Astrocyte of the cerebellum (primary cell): ENCODE measurements around the gene TTLL10.

Experiments used
- DNase-seq: peaks from one replicate; pipeline ENCODE4 v3.0.0-alpha.2; 2011; ENCODE audit warnings: low read depth
- H3K4me3 ChIP-seq: 2 replicates; pipeline ENCODE4 v1.5.1; 2011; ENCODE audit warnings: mild to moderate bottlenecking, low read depth, low read length, moderate library complexity
- in situ Hi-C: cut with HindIII; loops from 2 replicates; pipeline ENCODE4 v1.10.0; 2017; ENCODE audit warnings: low sequenced_read_pairs
- TF ChIP-seq, protein P1 (sequence below): IDR thresholded peaks from 2 replicates; pipeline ENCODE4 v1.5.1; 2012; ENCODE audit warnings: low read length, low read depth, moderate library complexity, mild to moderate bottlenecking; ENCODE audit errors: missing control alignments

TTLL10 gene

DNA sequence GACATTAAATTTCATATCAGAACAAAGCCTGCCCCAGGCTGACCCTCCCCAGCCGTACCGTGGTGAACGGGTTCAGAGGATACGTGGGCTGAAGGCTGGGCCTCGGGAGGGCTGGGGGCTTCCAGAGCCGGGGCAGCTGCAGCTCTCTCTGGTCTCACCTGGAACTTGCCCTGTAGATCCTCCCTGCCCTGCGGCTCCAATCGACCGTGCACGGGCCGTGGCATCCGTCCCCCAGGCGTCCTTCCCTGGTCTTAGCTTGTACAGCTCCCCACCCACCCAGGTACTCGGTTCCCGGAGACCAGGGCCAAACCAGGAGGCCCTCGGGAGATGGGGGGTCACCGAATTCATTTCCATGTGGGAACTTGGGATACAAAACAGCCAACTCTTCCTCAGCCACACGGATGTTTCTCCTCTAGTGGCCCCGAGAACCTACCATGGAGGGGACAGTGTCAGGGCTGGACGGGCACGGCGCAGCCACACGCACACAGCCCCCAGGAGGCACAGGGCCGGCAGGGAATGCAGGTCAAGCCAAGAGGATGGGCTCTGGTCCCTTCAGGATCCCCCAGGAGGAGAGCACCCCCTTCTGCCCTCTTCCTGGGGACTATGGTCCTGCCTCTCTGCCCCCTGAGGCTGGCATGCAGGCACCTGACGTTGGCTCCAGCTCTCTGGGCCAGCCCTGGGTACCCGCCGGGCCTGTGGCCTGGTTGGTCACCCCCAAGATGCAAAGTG, 61.5 kb downstream of the TTLL10 start:
- H3K4me3 ChIP-seq: no peak overlapping the region
- in situ Hi-C loops: no loop called here
- no peak for DNase-seq
- TF ChIP-seq, protein P1, sequence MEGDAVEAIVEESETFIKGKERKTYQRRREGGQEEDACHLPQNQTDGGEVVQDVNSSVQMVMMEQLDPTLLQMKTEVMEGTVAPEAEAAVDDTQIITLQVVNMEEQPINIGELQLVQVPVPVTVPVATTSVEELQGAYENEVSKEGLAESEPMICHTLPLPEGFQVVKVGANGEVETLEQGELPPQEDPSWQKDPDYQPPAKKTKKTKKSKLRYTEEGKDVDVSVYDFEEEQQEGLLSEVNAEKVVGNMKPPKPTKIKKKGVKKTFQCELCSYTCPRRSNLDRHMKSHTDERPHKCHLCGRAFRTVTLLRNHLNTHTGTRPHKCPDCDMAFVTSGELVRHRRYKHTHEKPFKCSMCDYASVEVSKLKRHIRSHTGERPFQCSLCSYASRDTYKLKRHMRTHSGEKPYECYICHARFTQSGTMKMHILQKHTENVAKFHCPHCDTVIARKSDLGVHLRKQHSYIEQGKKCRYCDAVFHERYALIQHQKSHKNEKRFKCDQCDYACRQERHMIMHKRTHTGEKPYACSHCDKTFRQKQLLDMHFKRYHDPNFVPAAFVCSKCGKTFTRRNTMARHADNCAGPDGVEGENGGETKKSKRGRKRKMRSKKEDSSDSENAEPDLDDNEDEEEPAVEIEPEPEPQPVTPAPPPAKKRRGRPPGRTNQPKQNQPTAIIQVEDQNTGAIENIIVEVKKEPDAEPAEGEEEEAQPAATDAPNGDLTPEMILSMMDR: no peak

DNA sequence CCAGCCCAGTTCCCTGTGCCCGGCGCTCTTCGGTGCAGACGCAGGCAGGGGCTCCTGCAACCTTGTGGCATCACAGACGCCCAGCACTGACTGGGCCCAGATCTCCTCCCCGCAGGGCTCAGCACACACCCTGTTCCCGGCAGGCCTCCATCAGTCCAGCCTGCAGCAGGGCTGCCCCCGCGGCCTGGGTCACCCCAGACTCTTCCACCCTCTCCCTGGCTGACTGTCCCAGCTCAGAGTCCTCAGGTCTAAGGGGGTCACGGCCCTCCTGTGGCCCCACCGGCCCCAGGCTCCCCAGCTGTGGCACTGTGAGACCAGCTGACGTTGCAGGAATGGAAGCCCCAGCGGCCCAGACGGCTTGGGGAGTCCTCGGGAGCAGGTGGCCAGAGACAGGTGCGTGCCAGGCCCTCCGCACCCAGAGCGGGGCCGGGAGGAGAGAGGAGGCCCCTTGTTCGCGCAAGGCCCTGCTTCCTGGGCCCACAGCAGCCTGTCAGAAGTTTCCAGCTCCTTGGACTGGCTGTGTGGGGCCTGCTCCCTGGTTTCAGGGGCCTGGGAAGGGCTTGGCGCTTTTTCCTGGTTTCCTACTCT, 62.6 kb downstream of the TTLL10 start:
- TF ChIP-seq, protein P1: no peak

DNA sequence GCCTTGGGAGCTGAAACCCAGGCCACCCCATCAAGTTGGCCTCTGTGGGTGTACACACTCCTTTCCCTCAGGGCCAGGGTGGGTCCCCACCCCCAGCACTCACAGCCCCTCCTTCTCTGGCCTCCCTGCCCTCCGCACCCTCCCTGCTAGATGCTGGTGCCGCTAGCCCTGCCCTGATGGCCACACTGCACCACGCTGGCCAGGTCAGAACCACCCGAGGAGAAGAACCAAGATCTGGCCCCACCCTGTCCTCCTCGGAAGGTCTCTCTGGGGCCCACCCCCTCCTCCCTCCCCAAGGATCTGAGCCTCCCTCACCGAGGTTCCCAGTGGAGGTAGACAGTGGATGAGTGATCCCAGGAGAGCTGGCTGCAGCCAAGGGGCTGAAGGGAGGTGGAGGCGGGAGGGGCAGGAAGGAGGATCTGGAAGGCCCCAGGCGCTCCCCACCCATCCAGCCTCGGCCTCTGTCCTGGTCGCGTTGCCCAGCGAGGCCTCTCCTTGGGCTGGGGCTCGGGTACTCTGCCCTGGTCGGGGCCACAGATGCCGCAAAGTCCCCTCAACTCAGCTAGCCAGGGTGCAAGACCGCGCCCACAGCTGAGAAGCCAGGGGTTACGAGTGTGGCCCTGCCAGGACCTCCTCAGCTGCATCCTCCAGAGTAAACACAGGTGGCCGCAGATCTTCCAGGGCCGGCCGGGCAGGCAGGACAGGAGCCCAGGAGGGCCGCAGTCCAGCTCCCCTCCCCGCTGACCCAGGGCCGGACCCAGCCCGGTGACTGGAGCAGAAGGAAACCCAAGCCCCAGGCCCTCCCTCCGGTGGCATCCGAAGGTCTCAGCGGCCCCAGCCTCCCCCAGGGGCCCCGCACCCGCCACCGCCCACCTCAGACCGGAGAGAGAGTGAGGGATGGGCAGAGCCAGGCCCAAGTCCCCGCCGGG, 63.5 kb downstream of the TTLL10 start:
- in situ Hi-C loops: no loop called here
- no peak overlapping the region for H3K4me3 ChIP-seq
- TF ChIP-seq, protein P1: no peak
- no peak for DNase-seq

More for the DNA sequence above, 62.6 kb downstream of the TTLL10 start:
- in situ Hi-C loops: no loop called here
- no peak for DNase-seq
- no peak overlapping the region for H3K4me3 ChIP-seq

DNA sequence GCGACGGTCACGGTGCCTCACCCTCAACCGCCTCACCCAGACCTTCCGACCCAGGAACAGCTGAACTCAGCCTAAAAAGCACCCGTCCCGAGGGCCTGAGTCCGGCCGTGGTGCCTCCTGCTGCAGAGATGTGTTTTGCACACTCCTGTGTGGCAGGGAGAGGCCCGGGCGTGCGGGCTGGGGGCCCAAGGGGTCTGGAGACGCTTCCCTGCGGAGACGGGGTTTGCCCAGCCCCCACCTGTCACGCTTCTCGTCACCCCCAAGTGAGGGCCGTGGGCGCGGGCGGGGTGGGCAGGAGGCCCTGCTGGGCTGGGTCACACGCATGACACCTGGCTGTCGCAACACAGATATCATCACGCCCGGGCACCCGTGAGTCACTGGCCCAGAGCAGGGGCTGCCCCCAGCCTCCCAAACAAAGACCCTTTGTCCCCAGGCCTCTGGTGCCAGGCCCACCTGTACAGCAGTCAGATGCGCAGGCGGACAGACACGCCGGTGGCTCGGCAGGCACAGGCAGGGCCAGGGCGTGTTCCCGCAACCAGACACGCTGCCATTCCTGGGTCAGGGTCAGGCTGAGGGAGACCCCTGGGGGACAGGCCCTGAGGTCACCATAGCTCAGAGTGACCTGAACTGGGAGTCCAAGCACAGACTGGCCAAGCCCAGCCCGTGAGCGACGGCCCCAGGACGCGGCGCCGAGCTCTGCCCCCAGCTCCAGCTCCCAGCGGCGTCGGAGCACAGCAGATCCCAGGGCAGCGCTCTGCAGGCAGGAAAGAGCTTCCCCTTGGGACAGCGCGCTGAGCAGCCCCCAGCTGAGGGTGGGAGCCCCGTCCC, 64.4 kb downstream of the TTLL10 start:
- in situ Hi-C loops: no loop called here
- no peak overlapping the region for H3K4me3 ChIP-seq
- TF ChIP-seq, protein P1: no peak

DNA sequence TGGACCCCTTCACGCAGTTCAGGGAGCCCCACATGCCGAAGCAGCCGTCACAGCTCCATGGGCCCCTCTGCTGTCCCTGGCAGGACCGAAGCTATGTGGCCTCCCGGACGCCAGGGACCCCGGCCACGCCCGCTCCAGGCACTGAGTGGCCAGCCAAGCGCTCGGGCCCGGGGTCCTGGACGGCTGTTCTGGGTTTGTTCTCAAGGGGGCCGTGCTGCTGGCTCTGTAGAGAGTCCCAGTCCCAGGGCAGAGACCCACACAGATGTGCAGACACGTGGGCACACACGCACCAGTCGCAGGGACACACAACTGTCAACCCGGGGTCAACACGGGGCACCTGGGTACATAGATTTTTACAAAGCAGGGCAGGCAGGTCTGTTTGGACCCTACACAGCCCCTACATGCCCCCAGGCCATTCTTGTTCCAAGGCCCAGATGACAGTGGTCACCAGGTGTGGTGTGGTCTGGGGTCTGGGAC, 65.1 kb downstream of the TTLL10 start:
- no peak overlapping the region for H3K4me3 ChIP-seq
- no peak for DNase-seq
- TF ChIP-seq, protein P1: no peak
- in situ Hi-C loops: no loop called here

More for the DNA sequence above, 64.4 kb downstream of the TTLL10 start:
- no peak for DNase-seq

DNA sequence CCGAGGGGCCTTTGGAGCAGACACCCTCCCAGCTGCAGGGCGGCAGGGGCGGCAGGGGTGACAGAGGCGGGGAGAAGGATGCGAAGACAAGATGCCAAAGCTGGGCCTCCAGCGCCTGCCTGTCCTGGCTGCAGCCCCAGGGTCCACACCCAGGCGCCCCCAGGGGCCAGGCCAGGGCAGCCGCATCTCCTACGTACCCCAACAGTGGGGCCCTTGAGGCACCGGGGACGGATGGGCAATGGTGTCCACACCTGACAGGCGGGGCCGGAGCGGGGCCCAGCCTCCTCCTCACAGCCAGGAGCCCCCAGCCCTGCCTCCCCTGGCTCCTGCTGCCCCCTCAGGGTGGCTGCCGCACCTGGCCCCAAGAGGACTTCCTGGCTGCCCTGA, 65.5 kb downstream of the TTLL10 start:
- H3K4me3 ChIP-seq: no peak overlapping the region
- in situ Hi-C loops: no loop called here
- TF ChIP-seq, protein P1: no peak

More for the DNA sequence above, 65.5 kb downstream of the TTLL10 start:
- no peak for DNase-seq
